ENCODE measurements around the gene PURB. TPM values are rescaled to one million over a fixed set of nuclear protein-coding genes. Genes with fewer than 3 reads are reported as not detected.
"Not testable (repeated sequence)": the region's sequence is repeated elsewhere in the genome, so short reads cannot be mapped to it uniquely, and the experiment has no call there.

The PURB gene
- total and polyA plus RNA-seq, 2 experiments from 2014 or later = 3.1 to 27.1 TPM

- TF ChIP-seq ZNF462 (CRISPR knock-in tag; IDR thresholded peaks at IDR 0.05) (no peak), ZNF331 (CRISPR knock-in tag; IDR thresholded peaks at IDR 0.05; ENCODE audit: low read depth) (no peak), NANOG (IDR thresholded peaks at IDR 0.05; ENCODE audit: borderline replicate concordance) (no peak), CREB1 (CRISPR knock-in tag; IDR thresholded peaks at IDR 0.05; ENCODE audit: low read depth) (no peak), JUNB (IDR thresholded peaks at IDR 0.05; ENCODE audit: unreplicated experiment) (no peak), CTCF (conservative IDR thresholded peaks at IDR 0.05; ENCODE audit: low read depth in 2 of 2) (no peak)
These were observed 49.7 kb upstream of the PURB start (continued) for GRCh38 chr7:44935016-44935415.

GRCh38 chr7:44934510-44934909 is 49.2 kb upstream of the PURB start:
- H2AFZ ChIP-seq; H3K4me1 ChIP-seq (ENCODE audit: insufficient read depth); H3F3A ChIP-seq (replicated peaks; ENCODE audit: low read depth); ATAC-seq; DNase-seq (ENCODE audit: low spot score); H4K20me1 ChIP-seq (replicated peaks; ENCODE audit: insufficient read depth); H3K27me3 Mint-ChIP-seq (ENCODE audit: insufficient read depth, low read depth, poor library complexity); H3K4me3 ChIP-seq; H3K9me2 ChIP-seq (ENCODE audit: insufficient read depth); H3K36me3 ChIP-seq (ENCODE audit: insufficient read depth); H3K4me3 Mint-ChIP-seq; H3K79me2 ChIP-seq (replicated peaks; ENCODE audit: insufficient read depth); H3K27ac ChIP-seq (ENCODE audit: low read depth); H3K4me1 Mint-ChIP-seq; H3K27me3 ChIP-seq (ENCODE audit: insufficient read depth); H3K4me2 ChIP-seq; H3K36me3 Mint-ChIP-seq (ENCODE audit: low read depth); H3K9me3 Mint-ChIP-seq; H3K27ac Mint-ChIP-seq: not testable (repeated sequence)

Measured in GM23338 (cell line).